Measurements from ENCODE around the gene IPO8. TPM values are rescaled to one million over a fixed set of nuclear protein-coding genes. Genes with fewer than 3 reads are reported as not detected.

Gene IPO8
- polyA plus RNA-seq, 1 experiment, result 19.6 TPM

GRCh38 chr12:30635385-30635784 lies 60.3 kb downstream of the IPO8 start:
- no peak for TF ChIP-seq CTCF (IDR thresholded peaks at IDR 0.05; ENCODE audit: low read depth, low read length)
- no peaks in the 10 kb centered on the region for H3K27me3 ChIP-seq (ENCODE audit: control insufficient read depth, insufficient read depth, low read length)
- DNase-seq (ENCODE audit: low read depth, low spot score), result no peak
- ChIA-PET POLR2A (no interaction called here), CTCF (no interaction called here)
- no peaks in the 10 kb centered on the region for H3K9me3 ChIP-seq (ENCODE audit: control insufficient read depth, insufficient read depth, low read length)
- H3K27ac ChIP-seq (ENCODE audit: low read depth, low read length), result no peak overlapping the region
- H3K4me3 ChIP-seq (ENCODE audit: low read depth, low read length), result no peak overlapping the region

DNA sequence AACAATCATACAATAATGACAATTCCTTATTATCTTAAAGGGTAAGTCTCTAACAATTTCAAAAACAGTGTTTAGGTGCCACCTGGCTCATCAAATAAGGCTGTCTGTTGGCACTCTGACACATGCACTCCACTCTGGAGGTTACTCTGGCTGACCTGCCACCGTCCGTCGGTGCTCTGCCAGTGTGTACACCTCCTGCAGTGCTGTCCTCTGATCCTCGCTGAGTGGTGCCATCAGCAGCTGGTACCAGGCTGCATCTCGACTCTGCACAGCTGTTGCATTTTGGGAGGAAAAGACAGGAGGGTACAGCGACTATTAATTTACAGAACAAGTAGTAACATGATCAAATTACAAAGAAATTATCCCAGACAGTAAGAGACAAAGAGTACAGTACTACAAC lies 63.9 kb downstream of the IPO8 start:
- TF ChIP-seq CTCF (IDR thresholded peaks at IDR 0.05; ENCODE audit: low read depth, low read length), result no peak

DNA sequence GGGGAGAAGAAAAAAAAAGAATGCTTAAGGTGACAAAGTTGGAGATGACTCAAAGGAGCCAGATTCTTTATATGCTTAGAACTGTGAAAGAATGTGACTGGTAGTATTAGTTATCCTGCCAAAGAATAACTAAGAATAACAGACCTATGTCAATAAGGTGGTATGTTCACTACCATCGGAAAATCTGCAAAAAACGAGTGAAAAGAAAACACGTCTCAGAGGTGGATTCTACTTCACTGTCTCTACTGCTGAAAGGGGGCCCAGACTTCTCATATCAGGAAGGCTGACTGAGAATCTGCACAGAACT lies 64.7 kb downstream of the IPO8 start:
- no peak for TF ChIP-seq CTCF (IDR thresholded peaks at IDR 0.05; ENCODE audit: low read depth, low read length)
- no peak overlapping the region for H3K27ac ChIP-seq (ENCODE audit: low read depth, low read length)
- ChIA-PET CTCF (interaction anchor here (0.7 kb wide), 1 partner anchor 1039 kb away, joined by 3 read pairs; no protein-coding TSS in a partner anchor), POLR2A (no interaction called here)
- H3K4me3 ChIP-seq (ENCODE audit: low read depth, low read length), result no peak overlapping the region
- H3K9me3 ChIP-seq (ENCODE audit: control insufficient read depth, insufficient read depth, low read length), result no peaks in the 10 kb centered on the region
- H3K27me3 ChIP-seq (ENCODE audit: control insufficient read depth, insufficient read depth, low read length), result no peaks in the 10 kb centered on the region
- no peak for DNase-seq (ENCODE audit: low read depth, low spot score)

More for the DNA sequence above, 63.9 kb downstream of the IPO8 start:
- no peak overlapping the region for H3K4me3 ChIP-seq (ENCODE audit: low read depth, low read length)
- no peak overlapping the region for H3K27ac ChIP-seq (ENCODE audit: low read depth, low read length)
- ChIA-PET CTCF (interaction anchor here (0.5 kb wide), 1 partner anchor 1157 kb away, joined by 3 read pairs; no protein-coding TSS in a partner anchor), POLR2A (no interaction called here)
- no peaks in the 10 kb centered on the region for H3K9me3 ChIP-seq (ENCODE audit: control insufficient read depth, insufficient read depth, low read length)
- DNase-seq (ENCODE audit: low read depth, low spot score), result no peak
- H3K27me3 ChIP-seq (ENCODE audit: control insufficient read depth, insufficient read depth, low read length), result no peaks in the 10 kb centered on the region

DNA sequence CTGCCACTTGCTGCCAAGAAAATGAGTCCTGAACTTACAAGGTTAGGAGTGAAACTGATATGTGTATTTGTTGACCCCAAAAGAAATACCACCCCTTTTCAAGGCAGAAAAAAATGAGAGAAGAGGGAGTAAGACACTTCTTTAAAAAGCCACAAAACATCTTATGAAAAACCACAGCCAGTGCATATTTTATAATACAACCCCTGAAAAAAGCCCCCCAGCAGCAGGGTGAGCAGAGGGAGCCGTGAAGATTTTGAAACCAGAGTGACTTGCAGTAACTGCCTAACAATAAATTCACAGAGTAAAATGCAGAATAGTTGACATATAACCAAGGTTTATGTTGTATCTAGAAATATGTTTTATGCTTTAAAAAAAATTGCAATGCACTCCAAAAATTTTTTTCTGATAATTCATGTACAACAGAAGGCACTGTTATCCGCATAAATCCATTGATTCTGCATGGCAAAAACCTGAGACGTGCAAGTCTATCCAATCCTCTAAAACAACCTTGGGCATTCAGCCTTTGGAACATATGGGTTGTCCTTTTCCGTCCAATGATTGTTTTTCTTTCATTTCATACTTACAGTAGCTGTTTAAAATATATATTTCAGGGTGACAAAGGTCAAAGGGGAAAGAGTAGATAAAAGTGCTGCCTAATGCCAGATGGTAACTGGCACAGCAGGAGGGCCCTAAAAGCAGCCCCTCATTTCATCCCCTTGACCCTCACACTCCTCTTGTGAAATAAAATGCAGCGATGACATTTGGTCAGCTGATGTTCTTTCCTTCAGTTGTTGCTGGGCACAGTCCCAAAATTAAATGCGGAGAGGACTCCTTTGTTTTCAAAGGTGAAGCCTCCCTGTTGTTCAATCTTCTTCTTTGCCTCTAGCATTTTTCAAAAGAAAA lies 65.3 kb downstream of the IPO8 start:
- Histone ChIP-seq H3K4me3 (ENCODE audit: low read depth, low read length) (no peak overlapping the region), H3K9me3 (ENCODE audit: control insufficient read depth, insufficient read depth, low read length) (no peaks in the 10 kb centered on the region), H3K27me3 (ENCODE audit: control insufficient read depth, insufficient read depth, low read length) (no peaks in the 10 kb centered on the region), H3K27ac (ENCODE audit: low read depth, low read length) (no peak overlapping the region)
- ChIA-PET POLR2A (no interaction called here), CTCF (no interaction called here)
- no peak for TF ChIP-seq CTCF (IDR thresholded peaks at IDR 0.05; ENCODE audit: low read depth, low read length)
- no peak for DNase-seq (ENCODE audit: low read depth, low spot score)

- Histone ChIP-seq H3K4me3 (ENCODE audit: low read depth, low read length) (no peak overlapping the region), H3K9me3 (ENCODE audit: control insufficient read depth, insufficient read depth, low read length) (no peaks in the 10 kb centered on the region), H3K27ac (ENCODE audit: low read depth, low read length) (no peak overlapping the region), H3K27me3 (ENCODE audit: control insufficient read depth, insufficient read depth, low read length) (no peaks in the 10 kb centered on the region)
- DNase-seq (ENCODE audit: low read depth, low spot score), result no peak
- no peak for TF ChIP-seq CTCF (IDR thresholded peaks at IDR 0.05; ENCODE audit: low read depth, low read length)
- ChIA-PET POLR2A (no interaction called here), CTCF (interaction anchor here (0.5 kb wide), 1 partner anchor 13 kb away, joined by 3 read pairs; no protein-coding TSS in a partner anchor)
Measured at GRCh38 chr12:30626847-30627246, 68.8 kb downstream of the IPO8 start.
